SK-MEL-5 (cell line): ENCODE measurements around the gene DHX40. TPM values are rescaled to one million over a fixed set of nuclear protein-coding genes. Genes with fewer than 3 reads are reported as not detected.
A peak's percentile ranks its signal among the peaks of the same experiment; 100 is the strongest.
"Not testable (repeated sequence)": the region's sequence is repeated elsewhere in the genome, so short reads cannot be mapped to it uniquely, and the experiment has no call there.

ENCODE experiments used
- DNase-seq: peaks from one replicate; pipeline ENCODE4 v3.0.0-alpha.2; 2016; ENCODE audit warnings: low read depth, low spot score
- in situ Hi-C: cut with HindIII; loops from 2 replicates; pipeline ENCODE4 v1.10.0; 2016; ENCODE audit warnings: low sequenced_read_pairs, high pct_unique_total_duplicates, low pct_unique_long_range_greater_than_20kb
- polyA plus RNA-seq, 2 experiments: library from polyadenylated mRNA; depleted of rRNA; stranded (reverse); fragments of >200 nt; gene quantifications; 2 replicates each; pipeline ENCODE4 v1.2.3, GENCODE V29; 2015
- total RNA-seq: library from RNA; depleted of rRNA; stranded (reverse); fragments of >200 nt; shearing (Covaris generic); gene quantifications from 2 replicates; pipeline ENCODE4 v1.2.3, GENCODE V29; 2014; rRNA removed

Gene DHX40, protein sequence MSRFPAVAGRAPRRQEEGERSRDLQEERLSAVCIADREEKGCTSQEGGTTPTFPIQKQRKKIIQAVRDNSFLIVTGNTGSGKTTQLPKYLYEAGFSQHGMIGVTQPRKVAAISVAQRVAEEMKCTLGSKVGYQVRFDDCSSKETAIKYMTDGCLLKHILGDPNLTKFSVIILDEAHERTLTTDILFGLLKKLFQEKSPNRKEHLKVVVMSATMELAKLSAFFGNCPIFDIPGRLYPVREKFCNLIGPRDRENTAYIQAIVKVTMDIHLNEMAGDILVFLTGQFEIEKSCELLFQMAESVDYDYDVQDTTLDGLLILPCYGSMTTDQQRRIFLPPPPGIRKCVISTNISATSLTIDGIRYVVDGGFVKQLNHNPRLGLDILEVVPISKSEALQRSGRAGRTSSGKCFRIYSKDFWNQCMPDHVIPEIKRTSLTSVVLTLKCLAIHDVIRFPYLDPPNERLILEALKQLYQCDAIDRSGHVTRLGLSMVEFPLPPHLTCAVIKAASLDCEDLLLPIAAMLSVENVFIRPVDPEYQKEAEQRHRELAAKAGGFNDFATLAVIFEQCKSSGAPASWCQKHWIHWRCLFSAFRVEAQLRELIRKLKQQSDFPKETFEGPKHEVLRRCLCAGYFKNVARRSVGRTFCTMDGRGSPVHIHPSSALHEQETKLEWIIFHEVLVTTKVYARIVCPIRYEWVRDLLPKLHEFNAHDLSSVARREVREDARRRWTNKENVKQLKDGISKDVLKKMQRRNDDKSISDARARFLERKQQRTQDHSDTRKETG
- total RNA-seq: 144 and 151 TPM in 2 replicates
- 67.0 and 99.2 TPM in 2 replicates for polyA plus RNA-seq (2015; cell fraction: cytosol; rRNA removed)
- polyA plus RNA-seq (2015; cell fraction: nucleus; rRNA removed): 69.6 and 84.9 TPM in 2 replicates

DNA sequence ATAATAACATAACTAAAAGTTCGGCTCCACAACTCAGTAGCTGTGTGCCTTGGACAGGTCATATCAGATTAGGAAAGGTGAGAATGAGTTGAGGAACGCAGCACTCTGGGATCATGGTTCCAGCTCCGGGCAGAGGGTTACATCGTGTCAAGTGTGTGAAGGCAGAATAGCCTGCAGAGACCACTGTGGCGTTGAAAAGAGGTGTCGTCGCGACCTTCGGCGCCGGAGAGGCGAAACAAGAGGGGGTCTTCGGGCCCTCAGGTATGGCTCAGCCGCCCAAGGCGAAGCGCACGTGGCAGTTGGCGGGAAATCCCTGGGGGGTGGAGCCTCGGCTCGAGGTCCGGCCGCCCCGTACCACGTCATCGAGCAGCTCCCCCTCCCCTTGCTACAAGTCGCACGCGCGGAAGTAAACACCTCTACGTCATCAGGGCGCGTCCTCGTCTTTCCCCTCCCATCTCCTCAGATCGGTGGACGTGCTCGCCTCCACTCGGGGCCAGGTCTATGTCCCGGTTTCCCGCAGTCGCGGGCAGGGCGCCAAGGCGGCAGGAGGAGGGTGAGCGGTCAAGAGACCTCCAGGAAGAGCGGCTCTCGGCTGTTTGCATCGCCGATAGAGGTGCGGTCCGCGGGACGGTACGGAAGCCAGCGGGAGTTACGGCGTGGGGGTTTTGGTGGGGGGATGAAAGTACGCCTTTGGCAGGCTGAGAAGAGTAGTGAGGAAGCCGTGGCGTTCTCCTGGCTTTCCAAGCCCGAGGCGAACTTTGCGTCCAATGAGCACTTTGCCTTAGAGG is at the start of gene DHX40:
DHX40 (plus strand) TSS at position 440 of the 788 bp plus-strand sequence; CDS start at position 502, 62 bp downstream.
- in situ Hi-C loops: no loop called here
- DNase-seq: peak; percentile 98

DNA sequence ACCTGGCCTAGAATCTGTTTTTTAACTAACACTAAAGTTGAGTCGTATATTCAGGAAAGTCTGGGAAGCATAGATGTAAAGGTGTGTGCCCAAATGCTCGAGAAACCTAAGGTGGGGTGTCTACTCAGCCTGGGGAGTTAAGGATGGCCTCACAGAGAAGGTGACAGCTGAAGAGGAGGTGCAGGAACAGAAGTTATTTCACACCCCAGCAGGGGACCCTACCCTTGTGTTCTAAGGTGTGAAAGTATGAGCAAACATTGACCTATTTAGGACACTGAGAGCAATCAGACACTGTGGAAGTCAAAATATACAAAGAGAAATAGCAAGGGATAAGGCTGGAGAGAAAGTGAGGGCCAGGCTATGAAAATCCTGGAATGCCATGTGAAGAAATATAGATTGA is 49.0 kb upstream of the DHX40 start:
- DNase-seq: no peak
- in situ Hi-C loops: no loop called here

DNA sequence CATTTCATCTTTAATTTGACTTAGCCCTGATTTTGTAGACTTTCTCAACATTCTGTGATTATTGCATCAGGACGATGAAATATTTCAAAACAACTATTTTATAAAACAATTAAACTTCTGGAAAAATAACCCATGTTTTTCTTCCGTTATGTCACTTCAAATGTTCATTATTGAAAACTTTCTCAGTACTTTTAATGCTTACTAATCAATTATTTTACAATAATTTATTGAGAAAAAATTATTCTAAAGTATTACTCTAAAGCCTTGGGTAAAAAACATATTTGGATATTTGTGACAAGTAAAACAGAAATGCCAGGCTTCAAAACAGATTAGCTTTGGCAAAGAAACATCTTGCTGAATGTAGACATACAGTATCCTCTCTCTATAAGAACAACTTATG is 46.3 kb upstream of the DHX40 start:
- DNase-seq: no peak
- in situ Hi-C loops: no loop called here

DNA sequence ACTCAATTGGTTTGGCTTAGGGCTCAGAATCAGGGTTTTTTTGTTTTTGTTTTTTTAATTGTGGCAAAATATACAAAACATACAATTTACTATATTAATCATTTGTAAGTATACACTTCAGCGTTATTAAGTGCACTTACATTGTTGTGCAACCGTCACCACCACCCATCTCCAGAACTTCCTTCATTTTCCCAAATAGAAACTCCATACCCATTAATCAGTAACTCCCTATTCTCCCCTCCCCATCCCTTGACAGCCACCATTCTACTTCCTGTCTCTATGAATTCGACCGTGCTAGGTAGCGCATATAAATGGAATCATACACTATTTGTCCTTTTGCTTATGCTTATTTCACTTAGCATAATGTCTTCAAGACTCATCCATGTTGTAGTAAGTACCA is 45.2 kb upstream of the DHX40 start:
- in situ Hi-C loops: no loop called here
- no peak for DNase-seq

DNA sequence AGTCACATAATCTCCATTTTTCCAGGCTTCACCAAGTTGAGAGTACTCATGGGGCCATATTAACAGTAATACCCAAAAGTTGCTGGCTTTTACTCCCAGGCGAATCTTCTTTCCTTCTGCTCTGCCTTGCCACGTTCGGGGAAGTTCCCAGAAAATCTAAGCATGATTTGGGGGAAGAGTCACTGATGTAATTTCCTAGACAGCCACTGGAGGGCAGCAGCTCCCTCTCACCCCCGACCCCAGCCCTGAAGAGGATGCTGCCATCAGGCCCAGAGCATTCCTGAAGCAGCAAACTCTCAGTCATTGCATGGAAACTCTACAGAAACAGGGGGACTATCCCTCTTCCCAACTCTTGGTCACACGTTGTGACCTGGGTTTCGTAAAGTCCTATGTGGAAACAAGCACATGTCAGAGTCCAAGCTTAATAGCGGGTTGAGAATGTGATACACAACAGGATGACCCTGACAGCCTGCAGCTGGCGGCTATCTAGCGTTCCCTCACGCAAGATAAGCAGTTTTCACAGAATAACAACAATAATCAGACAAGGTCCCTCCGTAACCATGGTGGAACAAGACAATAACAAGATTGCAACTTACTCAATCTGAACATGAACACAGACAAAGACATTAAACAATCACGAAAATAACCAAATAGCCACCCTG is 43.8 kb upstream of the DHX40 start:
- in situ Hi-C loops: no loop called here
- DNase-seq: peak; percentile 92

DNA sequence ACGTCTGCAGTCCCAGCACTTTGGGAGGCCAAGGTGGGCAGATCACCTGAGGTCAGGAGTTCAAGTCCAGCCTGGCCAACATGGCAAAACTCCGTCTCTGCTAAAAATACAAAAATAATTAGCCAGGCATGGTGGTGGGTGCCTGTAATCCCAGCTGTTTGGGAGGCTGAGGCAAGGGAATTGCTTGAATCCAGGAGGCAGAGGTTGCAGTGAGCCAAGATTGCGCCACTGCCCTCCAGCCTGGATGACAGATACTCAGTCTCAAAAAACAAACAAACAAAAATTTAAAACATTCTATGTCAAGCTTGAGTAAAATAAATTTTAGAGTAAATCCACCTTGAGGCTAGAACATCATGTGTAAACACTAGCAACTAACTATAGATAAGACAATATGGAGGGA is 40.5 kb upstream of the DHX40 start:
- in situ Hi-C loops, DNase-seq: not testable (repeated sequence)

DNA sequence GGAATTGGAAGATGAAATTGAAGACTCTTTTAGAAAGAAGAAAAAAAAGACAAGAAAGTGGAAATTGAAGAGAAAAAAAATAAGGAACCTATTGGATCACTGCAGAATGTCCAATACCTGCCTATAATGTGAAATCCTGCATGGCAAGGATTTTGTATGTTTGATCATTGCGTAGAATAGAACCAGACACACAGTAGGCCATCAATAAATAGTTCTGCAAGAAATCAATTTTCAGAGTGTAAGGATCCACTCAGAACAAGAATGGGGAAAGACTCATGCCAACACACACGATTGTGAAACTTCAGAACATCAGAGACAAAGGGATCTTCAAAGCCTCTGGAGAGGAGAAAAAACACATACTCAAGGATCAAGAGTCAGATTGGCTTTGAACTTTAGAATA is 39.7 kb upstream of the DHX40 start:
- in situ Hi-C loops: no loop called here

DNA sequence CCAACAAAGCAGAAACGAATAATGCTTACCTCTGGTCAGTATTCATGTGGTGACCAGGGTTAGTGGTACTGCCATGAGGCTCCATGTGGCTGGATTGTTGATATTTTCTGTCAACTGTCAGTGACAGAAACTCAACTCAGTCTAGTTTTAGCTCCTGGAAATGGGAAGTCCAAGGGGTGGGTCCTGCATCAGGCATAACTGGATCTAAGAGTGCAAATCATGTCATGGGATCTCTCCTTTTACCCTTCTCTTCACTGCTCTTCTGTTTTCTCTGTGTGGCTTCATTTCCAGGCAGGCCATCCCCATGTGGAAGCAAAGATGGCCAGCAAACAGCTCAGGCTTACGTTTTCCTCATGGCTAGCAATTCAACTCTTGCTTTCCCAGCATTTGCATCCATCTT is 39.0 kb upstream of the DHX40 start:
- no peak for DNase-seq
- in situ Hi-C loops: no loop called here

More for the DNA sequence above, 39.7 kb upstream of the DHX40 start:
- no peak for DNase-seq

DNA sequence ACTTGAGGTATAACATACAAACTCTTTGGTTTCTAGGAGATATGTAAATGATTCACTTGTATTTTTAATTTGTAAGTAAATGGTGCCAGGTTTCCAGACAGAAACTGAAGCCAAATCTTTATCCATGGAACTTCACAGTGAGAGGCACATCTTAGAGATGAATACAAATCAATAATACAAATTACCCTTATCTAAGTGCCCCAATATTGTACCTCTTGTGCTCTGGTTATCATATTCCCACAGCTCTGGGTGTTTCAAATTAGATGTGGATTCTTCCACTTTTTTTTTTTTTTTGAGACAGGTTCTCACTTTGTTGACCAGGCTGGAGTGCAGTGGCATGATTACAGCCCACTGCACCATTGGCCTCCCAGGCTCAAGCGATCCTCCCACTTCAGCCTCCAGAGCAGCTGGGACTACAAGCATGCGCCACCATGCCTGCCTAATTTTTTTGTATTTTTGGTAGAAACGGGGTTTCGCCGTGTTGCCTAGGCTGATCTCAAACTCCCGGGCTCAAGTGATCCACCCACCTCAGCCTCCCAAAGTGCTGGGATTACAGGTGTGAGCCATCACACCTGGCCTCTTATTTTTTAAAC is 38.0 kb upstream of the DHX40 start:
- in situ Hi-C loops: no loop called here
- DNase-seq: peak; percentile 55

DNA sequence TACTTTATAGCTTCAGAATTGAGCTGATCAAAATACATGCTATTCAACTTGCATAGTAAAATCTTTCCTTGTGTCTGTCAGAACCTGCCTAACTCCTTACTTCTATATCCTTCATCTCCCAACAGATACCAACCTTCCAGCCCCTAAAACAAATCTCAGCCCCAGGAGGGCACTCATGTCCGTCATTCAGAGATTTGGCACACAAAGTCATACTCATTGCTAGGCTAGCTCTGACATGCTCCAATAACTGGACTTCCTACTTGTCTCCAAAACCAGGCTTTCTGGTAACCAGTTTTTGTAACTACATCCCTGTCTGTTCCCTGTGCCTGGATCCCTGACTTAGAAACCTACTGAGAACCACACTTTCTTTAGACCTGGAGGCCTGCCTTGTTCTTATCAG is 37.5 kb upstream of the DHX40 start:
- no peak for DNase-seq
- in situ Hi-C loops: no loop called here

DNA sequence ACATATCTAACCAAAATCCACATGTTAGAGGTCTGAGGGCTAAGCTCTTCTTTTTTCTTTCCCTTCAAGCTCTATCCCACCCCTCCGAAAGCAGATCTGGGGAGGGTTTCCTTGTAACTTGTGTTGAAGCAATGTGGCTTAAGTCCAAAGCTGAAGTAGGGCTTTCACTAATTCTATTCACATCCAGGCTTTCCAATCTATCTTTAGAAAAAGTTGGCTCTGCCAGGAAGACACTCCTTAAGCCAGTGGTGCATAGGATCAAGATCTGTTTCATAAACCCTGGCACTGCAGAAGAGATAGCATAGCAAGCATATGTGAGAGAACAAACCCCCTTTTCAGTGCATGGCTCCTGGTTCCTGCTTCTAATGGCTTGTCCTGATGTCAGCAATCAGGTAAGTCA is 34.9 kb upstream of the DHX40 start:
- no peak for DNase-seq
- in situ Hi-C loops: no loop called here

DNA sequence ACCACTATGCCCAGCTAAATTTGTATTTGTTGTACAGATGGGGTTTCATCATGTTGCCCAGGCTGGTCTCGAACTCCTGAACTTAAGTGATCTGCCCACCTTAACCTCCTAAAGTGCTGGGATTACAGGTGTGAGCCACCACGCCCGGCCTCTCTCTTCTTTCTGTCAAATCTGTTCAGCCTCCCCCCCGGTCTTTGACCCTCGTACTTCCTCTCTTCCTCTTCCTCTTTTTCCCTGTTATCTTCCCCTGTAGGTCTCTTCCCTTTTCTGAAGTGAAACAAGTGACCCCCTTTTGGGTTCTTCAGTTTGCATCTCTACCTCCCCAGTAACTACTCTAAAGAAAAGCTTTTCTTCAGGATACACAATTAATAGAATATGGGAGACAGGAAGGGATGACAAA is 31.7 kb upstream of the DHX40 start:
- in situ Hi-C loops: no loop called here
- DNase-seq: no peak

DNA sequence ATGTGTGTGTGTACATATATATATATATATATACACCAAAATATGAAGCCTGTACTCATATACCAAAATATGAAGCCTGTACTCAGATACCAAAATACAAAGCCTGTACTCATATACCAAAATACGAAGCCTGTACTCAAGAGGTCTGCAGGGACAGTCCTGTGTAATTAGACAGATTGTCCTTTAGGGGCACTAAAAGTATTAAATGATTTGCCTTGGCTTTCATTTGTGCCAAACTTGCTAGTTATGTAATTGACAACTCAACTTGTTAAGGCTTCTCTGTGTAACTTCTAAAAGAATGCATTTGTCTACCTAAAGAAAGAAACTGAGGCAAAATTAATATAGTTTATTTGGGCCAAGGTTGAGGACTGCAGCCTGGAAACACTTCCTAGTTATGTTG is 30.8 kb upstream of the DHX40 start:
- DNase-seq: peak; percentile 78
- in situ Hi-C loops: no loop called here

DNA sequence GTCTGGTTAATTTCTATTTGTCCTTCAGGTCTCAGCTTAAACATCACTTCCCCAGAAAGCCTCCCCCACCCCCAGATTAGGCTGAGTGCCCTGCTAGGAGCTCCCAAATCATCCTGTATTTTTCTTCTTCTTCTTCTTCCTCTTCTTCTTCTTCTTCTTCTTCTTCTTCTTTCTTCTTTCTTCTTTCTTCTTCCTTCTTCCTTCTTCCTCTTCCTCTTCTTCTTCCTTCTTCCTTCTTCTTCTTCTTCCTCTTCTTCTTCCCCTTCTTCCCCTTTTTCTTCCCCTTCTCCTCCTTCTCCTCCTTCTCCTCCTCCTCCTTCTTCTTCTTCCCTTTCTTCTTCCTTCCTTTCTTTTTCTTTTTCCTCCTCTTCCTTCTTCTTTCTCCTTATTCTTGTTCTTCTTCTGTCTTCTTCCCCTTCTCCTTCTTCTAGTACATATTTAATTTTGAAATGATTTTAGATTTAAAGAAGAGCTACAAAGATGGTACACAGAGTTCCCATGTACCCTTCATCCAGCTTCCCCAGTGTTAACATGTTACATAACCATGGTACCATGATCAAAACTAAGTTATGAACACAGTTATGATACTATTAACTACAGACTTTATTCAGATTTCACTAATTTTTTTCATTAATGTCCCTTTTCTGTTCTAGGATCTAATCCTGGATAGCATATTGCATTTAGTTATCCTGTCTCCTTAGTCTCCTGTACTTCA is 27.1 kb upstream of the DHX40 start:
- no peak for DNase-seq
- in situ Hi-C loops: no loop called here

DNA sequence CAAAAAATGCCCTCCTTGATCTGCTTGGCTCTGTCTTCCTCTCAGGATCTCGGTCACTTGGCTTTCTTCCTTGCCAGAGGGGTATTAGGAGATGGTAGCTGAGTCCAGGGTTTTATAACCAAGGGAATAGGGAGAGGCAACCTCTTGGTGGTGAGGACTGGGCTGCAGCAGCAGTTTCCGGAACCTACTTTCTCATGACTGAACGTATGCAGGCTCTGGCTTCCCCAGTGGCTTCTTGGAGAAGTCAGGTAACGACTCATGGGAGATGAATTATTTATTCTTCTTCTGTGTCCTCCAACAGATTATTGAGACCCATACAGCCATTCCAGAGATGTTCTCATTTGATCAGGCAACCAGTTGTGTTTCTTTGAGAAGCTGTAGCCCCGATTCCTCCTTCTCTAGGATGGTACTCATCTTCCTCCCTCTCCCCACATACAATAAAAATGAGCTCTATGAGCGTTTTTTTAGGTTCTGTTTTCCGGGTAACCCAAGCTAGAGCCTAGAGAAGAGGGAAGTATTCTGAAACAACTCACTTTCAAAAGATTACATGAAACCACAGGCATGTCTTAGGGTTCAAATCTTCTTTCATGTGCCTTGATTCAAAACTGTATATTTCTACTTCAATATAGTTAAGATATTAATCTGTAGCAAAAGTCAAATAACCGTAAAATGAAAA is 22.3 kb upstream of the DHX40 start:
- DNase-seq: no peak
- in situ Hi-C loops: no loop called here

DNA sequence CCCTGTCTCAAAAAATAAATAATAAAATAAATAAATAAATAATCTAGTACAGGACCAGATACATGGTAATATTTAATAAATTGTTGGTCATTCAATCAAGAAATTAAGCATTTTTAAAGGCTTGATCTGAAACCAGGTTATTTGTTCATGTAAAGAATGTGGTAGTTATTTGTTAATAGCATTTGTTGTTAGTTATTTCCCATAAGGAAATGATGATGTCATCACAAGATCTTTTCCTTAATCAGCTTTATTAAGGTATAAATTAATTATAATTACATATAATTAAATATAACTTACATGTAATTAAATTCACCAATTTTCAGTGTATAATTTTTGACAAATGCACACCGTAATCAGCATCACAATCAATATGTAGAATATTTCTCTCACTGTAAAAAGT is 19.5 kb upstream of the DHX40 start:
- in situ Hi-C loops: no loop called here
- no peak for DNase-seq
